ENCODE data around the gene FARSA.
"Not testable (repeated sequence)": the region's sequence is repeated elsewhere in the genome, so short reads cannot be mapped to it uniquely, and the experiment has no call there.

Gene FARSA

DNA sequence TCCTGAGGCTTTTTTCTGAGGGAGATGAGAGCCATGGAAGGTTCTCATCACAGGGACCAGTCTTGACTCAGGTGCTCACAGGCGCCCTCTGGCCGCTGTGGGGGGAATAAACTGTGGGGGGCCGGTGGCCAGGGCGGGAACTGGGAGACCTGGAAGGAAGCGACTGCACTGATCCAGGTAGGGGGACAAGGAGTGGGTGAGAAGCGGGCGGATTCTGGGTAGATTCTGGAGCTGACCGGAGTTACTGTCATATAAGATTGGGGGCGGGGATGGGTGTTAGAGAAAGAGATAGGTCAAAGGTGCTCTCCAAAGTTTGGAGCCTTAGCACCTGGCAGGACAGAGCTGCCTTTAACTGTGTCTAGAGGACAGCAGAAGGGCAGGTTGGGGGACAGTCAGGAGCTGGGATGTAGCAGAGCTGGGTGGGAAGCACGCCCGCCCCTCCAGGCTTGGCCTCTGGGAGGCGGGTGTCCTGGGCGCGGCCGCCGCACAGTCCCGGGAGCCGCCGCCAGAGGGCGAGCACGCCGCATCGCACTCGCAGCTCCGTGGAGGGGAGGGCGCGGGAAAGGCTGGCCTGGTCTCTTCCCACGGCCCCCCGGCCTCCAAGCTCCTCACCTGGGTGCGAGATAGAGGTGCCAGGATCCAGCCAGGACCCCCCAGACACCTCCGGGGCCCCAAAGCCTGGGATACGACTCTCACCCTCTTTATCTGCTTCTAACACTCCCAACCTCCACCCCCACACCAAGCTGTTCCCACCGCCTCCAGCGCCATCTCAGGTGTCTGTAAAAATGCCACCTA lies 31.7 kb upstream of the FARSA start:
- H3K23ac ChIP-seq (ENCODE audit: low read length in 2 of 2) = no peak overlapping the region
- H2BK12ac ChIP-seq (ENCODE audit: low read length in 2 of 2) = peak overlapping the region in 1 of 2 experiments; percentile 83
- no peak overlapping the region for H3K4ac ChIP-seq (ENCODE audit: low read depth in 1 of 2, low read length in 2 of 2)
- no peak overlapping the region for H2BK15ac ChIP-seq (ENCODE audit: low read depth, poor library complexity, severe bottlenecking)
- WGBS = under 1% methylated on average over 30 of the region's 34 CpGs
- no peaks in the 10 kb centered on the region for H3K27me3 ChIP-seq (ENCODE audit: control insufficient read depth in 1 of 2, insufficient read depth in 1 of 2, low read length in 2 of 2)
- peak overlapping the region; percentile 66 to 77 for H3K18ac ChIP-seq (ENCODE audit: low read depth in 1 of 2, low read length in 2 of 2)
- peak overlapping the region; percentile 100 for H2AFZ ChIP-seq (ENCODE audit: low read depth, low read length)
- H2AK5ac ChIP-seq (ENCODE audit: low read length, severe bottlenecking) = no peak overlapping the region
- peak overlapping the region; percentile 36 to 85 for H3K4me3 ChIP-seq (ENCODE audit: insufficient read depth in 1 of 2, low read depth in 1 of 2, low read length in 2 of 2)
- H3K4me1 ChIP-seq (ENCODE audit: control insufficient read depth, insufficient read depth, low read depth, low read length) = peaks cover 11% of the 10 kb centered on the region
- H2BK5ac ChIP-seq (ENCODE audit: low read depth, low read length, poor library complexity, severe bottlenecking) = no peak overlapping the region
- peak overlapping the region; percentile 86 for H3K9ac ChIP-seq (ENCODE audit: low read length)
- peak overlapping the region; percentile 86 for H3K4me2 ChIP-seq (ENCODE audit: low read length, poor library complexity, severe bottlenecking)
- no peaks in the 10 kb centered on the region for H3K36me3 ChIP-seq (ENCODE audit: control insufficient read depth in 1 of 2, insufficient read depth in 2 of 2, low read depth in 1 of 2, low read length in 2 of 2)
- no peaks in the 10 kb centered on the region for H3K79me1 ChIP-seq (replicated peaks; ENCODE audit: low read length, poor library complexity, severe bottlenecking)
- H3K9me3 ChIP-seq (ENCODE audit: control insufficient read depth, low read length) = no peaks in the 10 kb centered on the region
- no peak overlapping the region for H3K14ac ChIP-seq (ENCODE audit: low read length in 2 of 2)
- peak overlapping the region; percentile 61 for H4K8ac ChIP-seq (ENCODE audit: low read length)
- H2BK120ac ChIP-seq (ENCODE audit: low read depth, low read length) = peak overlapping the region; percentile 87
- no peak overlapping the region for H3K27ac ChIP-seq (ENCODE audit: low read length, poor library complexity, severe bottlenecking)
- peak overlapping the region; percentile 25 for H4K91ac ChIP-seq (ENCODE audit: low read length)
- DNase-seq = peak; percentile 74

DNA sequence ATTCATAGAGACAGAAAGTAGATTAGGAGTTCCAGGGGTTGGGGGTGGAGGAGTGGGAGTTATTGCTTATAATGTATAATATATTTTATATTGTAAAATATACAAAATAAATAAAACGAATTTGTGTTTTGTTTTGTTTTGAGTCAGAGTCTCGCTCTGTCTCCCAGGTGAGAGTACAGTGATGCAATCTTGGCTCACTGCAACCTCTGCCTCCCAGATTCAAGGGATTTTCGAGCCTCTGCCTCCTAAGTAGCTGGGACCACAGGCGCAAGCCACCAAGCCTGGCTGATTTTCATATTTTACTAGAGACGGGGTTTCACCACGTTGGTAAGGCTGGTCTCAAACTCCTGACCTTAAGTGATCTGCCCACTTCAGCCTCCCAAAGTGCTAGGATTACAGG lies 26.0 kb upstream of the FARSA start:
- Histone ChIP-seq H3K9ac (ENCODE audit: low read length) (no peak overlapping the region), H3K9me3 (ENCODE audit: control insufficient read depth, low read length) (no peaks in the 10 kb centered on the region), H3K27me3 (ENCODE audit: control insufficient read depth in 1 of 2, insufficient read depth in 1 of 2, low read length in 2 of 2) (no peaks in the 10 kb centered on the region), H4K8ac (ENCODE audit: low read length) (no peak overlapping the region), H3K27ac (ENCODE audit: low read length, poor library complexity, severe bottlenecking) (no peak overlapping the region), H3K4ac (ENCODE audit: low read depth in 1 of 2, low read length in 2 of 2) (no peak overlapping the region), H3K4me1 (ENCODE audit: control insufficient read depth, insufficient read depth, low read depth, low read length) (peaks cover 9% of the 10 kb centered on the region), H2AK5ac (ENCODE audit: low read length, severe bottlenecking) (no peak overlapping the region), H3K14ac (ENCODE audit: low read length in 2 of 2) (no peak overlapping the region), H3K36me3 (ENCODE audit: control insufficient read depth in 1 of 2, insufficient read depth in 2 of 2, low read depth in 1 of 2, low read length in 2 of 2) (peaks cover 0 to 9% of the 10 kb centered on the region in 2 experiments), H4K91ac (ENCODE audit: low read length) (no peak overlapping the region), H3K4me3 (ENCODE audit: insufficient read depth in 1 of 2, low read depth in 1 of 2, low read length in 2 of 2) (no peak overlapping the region), H2BK120ac (ENCODE audit: low read depth, low read length) (no peak overlapping the region), H2BK5ac (ENCODE audit: low read depth, low read length, poor library complexity, severe bottlenecking) (no peak overlapping the region), H2BK12ac (ENCODE audit: low read length in 2 of 2) (no peak overlapping the region), H3K79me1 (replicated peaks; ENCODE audit: low read length, poor library complexity, severe bottlenecking) (no peaks in the 10 kb centered on the region), H3K18ac (ENCODE audit: low read depth in 1 of 2, low read length in 2 of 2) (no peak overlapping the region), H2AFZ (ENCODE audit: low read depth, low read length) (no peak overlapping the region), H2BK15ac (ENCODE audit: low read depth, poor library complexity, severe bottlenecking) (no peak overlapping the region), H3K23ac (ENCODE audit: low read length in 2 of 2) (no peak overlapping the region), H3K4me2 (ENCODE audit: low read length, poor library complexity, severe bottlenecking) (no peak overlapping the region)
- WGBS = 69% methylated on average over 6 of the region's 6 CpGs
- no peak for DNase-seq

DNA sequence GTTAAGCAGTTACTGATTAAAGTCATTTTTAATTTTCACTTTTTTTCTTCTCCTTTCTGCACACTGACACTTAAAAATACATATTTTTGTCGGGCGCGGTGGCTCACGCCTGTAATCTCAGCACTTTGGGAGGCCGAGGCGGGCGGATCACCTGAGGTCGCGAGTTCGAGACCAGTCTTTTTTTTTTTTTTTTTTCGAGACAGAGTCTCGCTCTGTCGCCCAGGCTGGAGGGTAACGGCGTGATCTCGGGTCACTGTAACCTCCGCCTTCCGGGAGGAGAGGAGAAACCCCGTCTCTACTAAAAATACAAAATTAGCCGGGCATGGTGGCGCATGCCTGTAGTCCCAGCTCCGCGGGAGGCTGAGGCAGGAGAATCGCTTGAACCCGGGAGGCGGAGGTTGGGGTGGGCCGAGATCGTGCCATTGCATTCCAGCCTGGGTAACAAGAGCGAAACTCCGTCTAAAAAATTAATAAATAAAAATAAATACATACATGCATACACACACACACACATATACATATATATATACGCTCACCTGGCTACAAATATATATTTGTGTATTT lies 24.0 kb upstream of the FARSA start:
- H2BK12ac ChIP-seq (ENCODE audit: low read length in 2 of 2); H3K4ac ChIP-seq (ENCODE audit: low read depth in 1 of 2, low read length in 2 of 2); H3K27me3 ChIP-seq (ENCODE audit: control insufficient read depth in 1 of 2, insufficient read depth in 1 of 2, low read length in 2 of 2); H3K23ac ChIP-seq (ENCODE audit: low read length in 2 of 2); H4K91ac ChIP-seq (ENCODE audit: low read length); H2AK5ac ChIP-seq (ENCODE audit: low read length, severe bottlenecking); H2AFZ ChIP-seq (ENCODE audit: low read depth, low read length); H3K4me2 ChIP-seq (ENCODE audit: low read length, poor library complexity, severe bottlenecking); H3K9me3 ChIP-seq (ENCODE audit: control insufficient read depth, low read length); H3K27ac ChIP-seq (ENCODE audit: low read length, poor library complexity, severe bottlenecking); H3K14ac ChIP-seq (ENCODE audit: low read length in 2 of 2); H2BK5ac ChIP-seq (ENCODE audit: low read depth, low read length, poor library complexity, severe bottlenecking); DNase-seq; H2BK15ac ChIP-seq (ENCODE audit: low read depth, poor library complexity, severe bottlenecking); H2BK120ac ChIP-seq (ENCODE audit: low read depth, low read length); H3K18ac ChIP-seq (ENCODE audit: low read depth in 1 of 2, low read length in 2 of 2); H3K79me1 ChIP-seq (replicated peaks; ENCODE audit: low read length, poor library complexity, severe bottlenecking): not testable (repeated sequence)
- H3K4me3 ChIP-seq (ENCODE audit: insufficient read depth in 1 of 2, low read depth in 1 of 2, low read length in 2 of 2) = peak overlapping the region in 1 of 2 experiments; percentile 93
- H3K36me3 ChIP-seq (ENCODE audit: control insufficient read depth in 1 of 2, insufficient read depth in 2 of 2, low read depth in 1 of 2, low read length in 2 of 2) = peaks cover 20 to 25% of the 10 kb centered on the region in 2 experiments
- peak overlapping the region; percentile 91 for H3K9ac ChIP-seq (ENCODE audit: low read length)
- H3K4me1 ChIP-seq (ENCODE audit: control insufficient read depth, insufficient read depth, low read depth, low read length) = peaks cover 15% of the 10 kb centered on the region
- WGBS = 82% methylated on average over 25 of the region's 31 CpGs
- H4K8ac ChIP-seq (ENCODE audit: low read length) = peak overlapping the region; percentile 81
